Measurements from ENCODE around the gene DNAH12.
"Not testable (repeated sequence)": the region's sequence is repeated elsewhere in the genome, so short reads cannot be mapped to it uniquely, and the experiment has no call there.

Gene DNAH12

GRCh38 chr3:57397175-57398026 is 146.7 kb downstream of the DNAH12 start:
- DNase-seq = peak; percentile 84

GRCh38 chr3:57393977-57394376 is 150.2 kb downstream of the DNAH12 start:
- DNase-seq = peak; percentile 48

- DNase-seq = no peak
Measured at GRCh38 chr3:57391767-57392166, 152.4 kb downstream of the DNAH12 start.

- no peak for DNase-seq
Measured at GRCh38 chr3:57389271-57389670, 154.9 kb downstream of the DNAH12 start.

- DNase-seq = no peak
Measured at GRCh38 chr3:57386307-57386706, 157.8 kb downstream of the DNAH12 start.

- no peak for DNase-seq
Measured at GRCh38 chr3:57385498-57385897, 158.6 kb downstream of the DNAH12 start.

GRCh38 chr3:57383838-57384237 is 160.3 kb downstream of the DNAH12 start:
- DNase-seq = no peak

GRCh38 chr3:57383406-57383805 is 160.7 kb downstream of the DNAH12 start:
- no peak for DNase-seq

GRCh38 chr3:57382933-57383332 is 161.2 kb downstream of the DNAH12 start:
- no peak for DNase-seq

GRCh38 chr3:57370341-57370740 is 173.8 kb downstream of the DNAH12 start:
- no peak for DNase-seq

GRCh38 chr3:57365089-57365488 is 179.1 kb downstream of the DNAH12 start:
- not testable (repeated sequence) for DNase-seq

- not testable (repeated sequence) for DNase-seq
Measured at GRCh38 chr3:57356275-57356674, 187.9 kb downstream of the DNAH12 start.

GRCh38 chr3:57354768-57355167 is 189.4 kb downstream of the DNAH12 start:
- DNase-seq = no peak

GRCh38 chr3:57350271-57350670 is 193.9 kb downstream of the DNAH12 start:
- DNase-seq = no peak

- peak; percentile 46 for DNase-seq
Measured at GRCh38 chr3:57339071-57339642, 205.0 kb downstream of the DNAH12 start.

GRCh38 chr3:57338272-57339070 is 205.7 kb downstream of the DNAH12 start:
- not testable (repeated sequence) for DNase-seq

GRCh38 chr3:57335283-57335938 is 208.7 kb downstream of the DNAH12 start:
- DNase-seq = peak; percentile 37

GRCh38 chr3:57331078-57331610 is 213.0 kb downstream of the DNAH12 start:
- no peak for DNase-seq

GRCh38 chr3:57326498-57326897 is 217.6 kb downstream of the DNAH12 start:
- DNase-seq = not testable (repeated sequence)

- DNase-seq = no peak
Measured at GRCh38 chr3:57314204-57314603, 229.9 kb downstream of the DNAH12 start.

- DNase-seq = peak; percentile 13
Measured at GRCh38 chr3:57309769-57310360, 234.3 kb downstream of the DNAH12 start.

- DNase-seq = not testable (repeated sequence)
Measured at GRCh38 chr3:57303520-57303919, 240.6 kb downstream of the DNAH12 start.

All from OCI-M1 (cell line).